Activated T-cell treated with anti-CD3 and anti-CD28 coated beads, Interleukin-2, amount 50 U/mL, for 1 hour (primary cell): ENCODE results near the gene NKAIN2.
"Not testable (repeated sequence)": the region's sequence is repeated elsewhere in the genome, so short reads cannot be mapped to it uniquely, and the experiment has no call there.

ENCODE experiments used
- DNase-seq: peaks from one replicate; pipeline ENCODE4 v3.0.0-alpha.2; 2020

Gene NKAIN2

GRCh38 chr6:124535746-124536145, 732.1 kb downstream of the NKAIN2 start:
- no peak for DNase-seq

- no peak for DNase-seq
Observed at GRCh38 chr6:124536157-124536841, 732.6 kb downstream of the NKAIN2 start.

- DNase-seq, result no peak
Observed at GRCh38 chr6:124536842-124537191, 733.2 kb downstream of the NKAIN2 start.

GRCh38 chr6:124539096-124539495, 735.4 kb downstream of the NKAIN2 start:
- no peak for DNase-seq

GRCh38 chr6:124541573-124541972, 737.9 kb downstream of the NKAIN2 start:
- no peak for DNase-seq

GRCh38 chr6:124546601-124547000, 742.9 kb downstream of the NKAIN2 start:
- no peak for DNase-seq

- no peak for DNase-seq
Observed at GRCh38 chr6:124551711-124552233, 748.1 kb downstream of the NKAIN2 start.

- DNase-seq, result no peak
Observed at GRCh38 chr6:124557873-124558272, 754.2 kb downstream of the NKAIN2 start.

- DNase-seq, result not testable (repeated sequence)
Observed at GRCh38 chr6:124560078-124560477, 756.4 kb downstream of the NKAIN2 start.

- DNase-seq, result no peak
Observed at GRCh38 chr6:124560873-124561567, 757.4 kb downstream of the NKAIN2 start.

GRCh38 chr6:124561635-124562130, 758.0 kb downstream of the NKAIN2 start:
- no peak for DNase-seq

GRCh38 chr6:124564125-124564524, 760.5 kb downstream of the NKAIN2 start:
- not testable (repeated sequence) for DNase-seq

GRCh38 chr6:124567401-124567800, 763.7 kb downstream of the NKAIN2 start:
- DNase-seq, result no peak

GRCh38 chr6:124573953-124574352, 770.3 kb downstream of the NKAIN2 start:
- no peak for DNase-seq

- no peak for DNase-seq
Observed at GRCh38 chr6:124577734-124578281, 774.1 kb downstream of the NKAIN2 start.

- no peak for DNase-seq
Observed at GRCh38 chr6:124590001-124590400, 786.3 kb downstream of the NKAIN2 start.

GRCh38 chr6:124599656-124600055, 796.0 kb downstream of the NKAIN2 start:
- no peak for DNase-seq

- DNase-seq, result no peak
Observed at GRCh38 chr6:124604719-124605118, 801.1 kb downstream of the NKAIN2 start.

- no peak for DNase-seq
Observed at GRCh38 chr6:124607119-124607627, 803.5 kb downstream of the NKAIN2 start.

- no peak for DNase-seq
Observed at GRCh38 chr6:124613031-124613430, 809.4 kb downstream of the NKAIN2 start.

- no peak for DNase-seq
Observed at GRCh38 chr6:124622351-124622750, 818.7 kb downstream of the NKAIN2 start.

- DNase-seq, result no peak
Observed at GRCh38 chr6:124633655-124634054, 830.0 kb downstream of the NKAIN2 start.

GRCh38 chr6:124640432-124640831, 836.8 kb downstream of the NKAIN2 start:
- DNase-seq, result no peak

- no peak for DNase-seq
Observed at GRCh38 chr6:124655866-124656265, 852.2 kb downstream of the NKAIN2 start.
